ENCODE results near the gene PRDX5. TPM values are rescaled to one million over a fixed set of nuclear protein-coding genes. Genes with fewer than 3 reads are reported as not detected.

PRDX5 gene
- total and polyA plus RNA-seq, 9 of the 15 experiments (the other 6 are each of a cell fraction or from before 2014, with no cell fraction given) = 40.8 to 327 (median 204) TPM

GRCh38 chr11:64327375-64327774 is 9.5 kb downstream of the PRDX5 start (continued):
- TF ChIP-seq ZFP36 (IDR thresholded peaks at IDR 0.05; ENCODE audit: low read depth, low read length, partially characterized antibody) (no peak), ZBTB1 (CRISPR knock-in tag; IDR thresholded peaks at IDR 0.05; ENCODE audit: borderline replicate concordance, low read depth) (no peak), CAMTA2 (CRISPR knock-in tag; conservative IDR thresholded peaks at IDR 0.05) (no peak), RCOR1 (IDR thresholded peaks at IDR 0.05; ENCODE audit: borderline replicate concordance in 1 of 2, low read depth in 2 of 2, low read length in 2 of 2) (0 out of 4 replicates have a peak, but pooled peaks of 1 of the 2 experiments have one; percentile 48), SIN3A (IDR thresholded peaks at IDR 0.05; ENCODE audit: borderline replicate concordance in 2 of 2, control insufficient read depth in 1 of 2, low read depth in 2 of 2, low read length in 2 of 2) (no peak), SAFB2 (IDR thresholded peaks at IDR 0.05; ENCODE audit: borderline replicate concordance, low read depth, low read length, severe bottlenecking) (no peak), RBM17 (IDR thresholded peaks at IDR 0.05; ENCODE audit: borderline replicate concordance, low read depth, low read length) (no peak), IRF9 (tag; IDR thresholded peaks at IDR 0.05) (no peak), TEAD1 (CRISPR knock-in tag; IDR thresholded peaks at IDR 0.05) (no peak), PHF20 (IDR thresholded peaks at IDR 0.05; ENCODE audit: partially characterized antibody) (no peak), TBL1XR1 (IDR thresholded peaks at IDR 0.05; ENCODE audit: low read length in 2 of 2) (no peak), RBM25 (IDR thresholded peaks at IDR 0.05; ENCODE audit: low read depth, low read length, severe bottlenecking) (peak; percentile 91), MAX (CRISPR knock-in tag; IDR thresholded peaks at IDR 0.05) (no peak), ATF3 (IDR thresholded peaks at IDR 0.05) (no peak), ATF3 (CRISPR knock-in tag; conservative IDR thresholded peaks at IDR 0.05) (no peak), ZNF740 (CRISPR knock-in tag; IDR thresholded peaks at IDR 0.05) (no peak), ZNF740 (tag; IDR thresholded peaks at IDR 0.05) (no peak), HDAC1 (IDR thresholded peaks at IDR 0.05) (no peak), ZBTB11 (CRISPR knock-in tag; IDR thresholded peaks at IDR 0.05) (no peak)
- TF ChIP-seq, protein P1, sequence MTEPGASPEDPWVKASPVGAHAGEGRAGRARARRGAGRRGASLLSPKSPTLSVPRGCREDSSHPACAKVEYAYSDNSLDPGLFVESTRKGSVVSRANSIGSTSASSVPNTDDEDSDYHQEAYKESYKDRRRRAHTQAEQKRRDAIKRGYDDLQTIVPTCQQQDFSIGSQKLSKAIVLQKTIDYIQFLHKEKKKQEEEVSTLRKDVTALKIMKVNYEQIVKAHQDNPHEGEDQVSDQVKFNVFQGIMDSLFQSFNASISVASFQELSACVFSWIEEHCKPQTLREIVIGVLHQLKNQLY (CRISPR knock-in tag; conservative IDR thresholded peaks at IDR 0.05) = no peak
